Measurements from ENCODE around the gene KAT14.

GRCh38 chr20:18092890-18093289 lies 44.8 kb upstream of the KAT14 start:
- no peak for TF ChIP-seq CTCF (IDR thresholded peaks at IDR 0.05)
- no peak for TF ChIP-seq POLR2A (IDR thresholded peaks at IDR 0.05)

Measured in vagina (tissue), 2 donors.